Suprapubic skin (tissue), 4 donors: ENCODE results near the gene PRIMPOL.

Experiments used
- EP300 ChIP-seq: sonication (generic); formaldehyde crosslinking; IDR thresholded peaks from one replicate; pipeline ENCODE4 v1.6.1; 2017; ENCODE audit warnings: antibody characterized with exemption
- POLR2A ChIP-seq, 2 donors: fragments of 450-650 bp; IDR thresholded peaks; one replicate each; pipeline ENCODE4 v1.6.1; 2017; ENCODE audit warnings: antibody characterized with exemption in 2 of 2, mild to moderate bottlenecking in 2 of 2, moderate library complexity in 2 of 2
- POLR2AphosphoS5 ChIP-seq, 3 donors: sonication (generic); formaldehyde crosslinking; IDR thresholded peaks; one replicate each; pipeline ENCODE4 v1.6.1; 2017; ENCODE audit warnings: antibody characterized with exemption in 3 of 3
- TF ChIP-seq, protein P1 (sequence below), 2 donors: fragments of 200-600 bp in 1 of 2; fragments of 450-650 bp in 1 of 2; sonication (generic) in 1 of 2; IDR thresholded peaks; one replicate each; pipeline ENCODE4 v1.5.1; 2016 to 2019; ENCODE audit warnings: antibody characterized with exemption in 2 of 2, mild to moderate bottlenecking in 1 of 2, moderate library complexity in 1 of 2

DNA sequence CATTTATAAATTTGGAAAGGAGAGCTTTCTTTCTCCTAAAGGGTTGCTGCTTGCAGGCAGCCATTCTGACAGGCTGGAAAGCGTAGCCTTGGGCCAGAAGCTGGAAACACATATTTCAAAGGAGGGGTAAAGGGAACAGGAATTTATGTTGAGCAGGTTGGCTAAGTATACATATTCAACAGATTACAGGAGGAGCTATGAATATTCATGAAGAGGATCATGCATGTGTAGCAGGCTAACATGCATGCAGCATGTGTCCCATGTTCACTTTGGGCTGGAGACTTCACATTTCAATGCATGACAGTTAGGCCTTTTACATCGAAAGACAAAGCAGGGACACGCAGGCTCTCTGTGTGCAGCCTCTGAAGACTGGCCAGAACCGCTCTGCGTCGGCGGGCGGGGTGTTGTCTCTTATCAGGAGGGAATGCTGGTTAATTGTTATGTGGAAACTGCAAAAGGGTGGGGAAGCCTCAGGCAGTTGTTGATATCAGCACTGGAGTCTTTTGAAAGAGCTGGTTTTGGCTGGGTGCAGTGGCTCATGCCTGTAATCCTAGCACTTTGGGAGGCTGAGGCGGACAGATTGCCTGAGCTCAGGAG, 31.8 kb upstream of the PRIMPOL start:
- TF ChIP-seq, protein P1, sequence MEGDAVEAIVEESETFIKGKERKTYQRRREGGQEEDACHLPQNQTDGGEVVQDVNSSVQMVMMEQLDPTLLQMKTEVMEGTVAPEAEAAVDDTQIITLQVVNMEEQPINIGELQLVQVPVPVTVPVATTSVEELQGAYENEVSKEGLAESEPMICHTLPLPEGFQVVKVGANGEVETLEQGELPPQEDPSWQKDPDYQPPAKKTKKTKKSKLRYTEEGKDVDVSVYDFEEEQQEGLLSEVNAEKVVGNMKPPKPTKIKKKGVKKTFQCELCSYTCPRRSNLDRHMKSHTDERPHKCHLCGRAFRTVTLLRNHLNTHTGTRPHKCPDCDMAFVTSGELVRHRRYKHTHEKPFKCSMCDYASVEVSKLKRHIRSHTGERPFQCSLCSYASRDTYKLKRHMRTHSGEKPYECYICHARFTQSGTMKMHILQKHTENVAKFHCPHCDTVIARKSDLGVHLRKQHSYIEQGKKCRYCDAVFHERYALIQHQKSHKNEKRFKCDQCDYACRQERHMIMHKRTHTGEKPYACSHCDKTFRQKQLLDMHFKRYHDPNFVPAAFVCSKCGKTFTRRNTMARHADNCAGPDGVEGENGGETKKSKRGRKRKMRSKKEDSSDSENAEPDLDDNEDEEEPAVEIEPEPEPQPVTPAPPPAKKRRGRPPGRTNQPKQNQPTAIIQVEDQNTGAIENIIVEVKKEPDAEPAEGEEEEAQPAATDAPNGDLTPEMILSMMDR (IDR thresholded peaks at IDR 0.05) = no peak
- TF ChIP-seq EP300 (no peak), POLR2A (IDR thresholded peaks at IDR 0.05) (no peak), POLR2AphosphoS5 (IDR thresholded peaks at IDR 0.05) (no peak)
